ENCODE results near the gene LKAAEAR1. TPM values are rescaled to one million over a fixed set of nuclear protein-coding genes. Genes with fewer than 3 reads are reported as not detected.

The LKAAEAR1 gene
- total and polyA plus RNA-seq, 2 of the 13 experiments (the other 11 are each of a cell fraction or from before 2014, with no cell fraction given) = not detected

DNA sequence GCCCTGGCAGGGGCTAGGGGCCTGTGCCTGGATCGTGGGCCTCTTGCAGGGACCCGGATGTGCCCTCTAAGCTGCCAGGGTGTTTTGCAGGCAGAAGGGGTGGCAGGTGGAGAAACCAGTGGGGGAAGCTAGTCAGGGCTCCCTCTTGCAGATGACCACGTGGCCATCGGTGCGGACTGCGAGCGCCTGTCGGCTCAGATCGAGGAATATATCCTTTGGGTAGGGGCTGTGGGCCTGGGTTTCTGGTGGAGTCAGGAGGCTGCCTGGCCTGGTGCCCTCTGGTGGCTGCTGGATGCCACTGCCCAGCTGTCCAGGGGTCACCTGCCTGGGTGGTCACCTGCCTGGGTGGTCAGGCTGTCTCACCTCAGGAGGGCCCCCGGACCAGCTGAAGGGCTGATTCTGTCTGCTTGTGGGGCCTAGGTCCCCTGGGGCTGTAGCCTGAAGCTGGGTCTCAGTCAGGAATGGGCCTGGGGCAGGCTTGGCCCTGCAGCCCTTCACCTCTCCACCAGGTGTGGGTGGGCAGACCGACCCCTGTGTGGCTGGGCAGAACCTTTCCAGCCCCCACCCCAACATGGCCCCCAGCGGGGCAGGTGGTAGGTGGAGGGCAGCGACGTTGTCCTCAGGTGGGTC is 14.5 kb downstream of the LKAAEAR1 start (continued):
- TF ChIP-seq, protein P1, sequence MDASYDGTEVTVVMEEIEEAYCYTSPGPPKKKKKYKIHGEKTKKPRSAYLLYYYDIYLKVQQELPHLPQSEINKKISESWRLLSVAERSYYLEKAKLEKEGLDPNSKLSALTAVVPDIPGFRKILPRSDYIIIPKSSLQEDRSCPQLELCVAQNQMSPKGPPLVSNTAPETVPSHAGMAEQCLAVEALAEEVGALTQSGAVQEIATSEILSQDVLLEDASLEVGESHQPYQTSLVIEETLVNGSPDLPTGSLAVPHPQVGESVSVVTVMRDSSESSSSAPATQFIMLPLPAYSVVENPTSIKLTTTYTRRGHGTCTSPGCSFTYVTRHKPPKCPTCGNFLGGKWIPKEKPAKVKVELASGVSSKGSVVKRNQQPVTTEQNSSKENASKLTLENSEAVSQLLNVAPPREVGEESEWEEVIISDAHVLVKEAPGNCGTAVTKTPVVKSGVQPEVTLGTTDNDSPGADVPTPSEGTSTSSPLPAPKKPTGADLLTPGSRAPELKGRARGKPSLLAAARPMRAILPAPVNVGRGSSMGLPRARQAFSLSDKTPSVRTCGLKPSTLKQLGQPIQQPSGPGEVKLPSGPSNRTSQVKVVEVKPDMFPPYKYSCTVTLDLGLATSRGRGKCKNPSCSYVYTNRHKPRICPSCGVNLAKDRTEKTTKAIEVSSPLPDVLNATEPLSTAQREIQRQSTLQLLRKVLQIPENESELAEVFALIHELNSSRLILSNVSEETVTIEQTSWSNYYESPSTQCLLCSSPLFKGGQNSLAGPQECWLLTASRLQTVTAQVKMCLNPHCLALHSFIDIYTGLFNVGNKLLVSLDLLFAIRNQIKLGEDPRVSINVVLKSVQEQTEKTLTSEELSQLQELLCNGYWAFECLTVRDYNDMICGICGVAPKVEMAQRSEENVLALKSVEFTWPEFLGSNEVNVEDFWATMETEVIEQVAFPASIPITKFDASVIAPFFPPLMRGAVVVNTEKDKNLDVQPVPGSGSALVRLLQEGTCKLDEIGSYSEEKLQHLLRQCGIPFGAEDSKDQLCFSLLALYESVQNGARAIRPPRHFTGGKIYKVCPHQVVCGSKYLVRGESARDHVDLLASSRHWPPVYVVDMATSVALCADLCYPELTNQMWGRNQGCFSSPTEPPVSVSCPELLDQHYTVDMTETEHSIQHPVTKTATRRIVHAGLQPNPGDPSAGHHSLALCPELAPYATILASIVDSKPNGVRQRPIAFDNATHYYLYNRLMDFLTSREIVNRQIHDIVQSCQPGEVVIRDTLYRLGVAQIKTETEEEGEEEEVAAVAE (CRISPR knock-in tag; IDR thresholded peaks at IDR 0.05; ENCODE audit: borderline replicate concordance) = peak; percentile 48; the same call in 1 of the 2 replicates
- TF ChIP-seq PAWR (CRISPR knock-in tag; IDR thresholded peaks at IDR 0.05; ENCODE audit: borderline replicate concordance) = no peak
- TF ChIP-seq, protein P2, sequence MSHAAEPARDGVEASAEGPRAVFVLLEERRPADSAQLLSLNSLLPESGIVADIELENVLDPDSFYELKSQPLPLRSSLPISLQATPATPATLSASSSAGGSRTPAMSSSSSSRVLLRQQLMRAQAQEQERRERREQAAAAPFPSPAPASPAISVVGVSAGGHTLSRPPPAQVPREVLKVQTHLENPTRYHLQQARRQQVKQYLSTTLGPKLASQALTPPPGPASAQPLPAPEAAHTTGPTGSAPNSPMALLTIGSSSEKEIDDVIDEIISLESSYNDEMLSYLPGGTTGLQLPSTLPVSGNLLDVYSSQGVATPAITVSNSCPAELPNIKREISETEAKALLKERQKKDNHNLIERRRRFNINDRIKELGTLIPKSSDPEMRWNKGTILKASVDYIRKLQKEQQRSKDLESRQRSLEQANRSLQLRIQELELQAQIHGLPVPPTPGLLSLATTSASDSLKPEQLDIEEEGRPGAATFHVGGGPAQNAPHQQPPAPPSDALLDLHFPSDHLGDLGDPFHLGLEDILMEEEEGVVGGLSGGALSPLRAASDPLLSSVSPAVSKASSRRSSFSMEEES (CRISPR knock-in tag; IDR thresholded peaks at IDR 0.05) = peak; percentile 61
- TF ChIP-seq LCORL (IDR thresholded peaks at IDR 0.05) = no peak
- TF ChIP-seq LCORL (CRISPR knock-in tag; IDR thresholded peaks at IDR 0.05) = peak; percentile 43; the same call in 1 of the 2 replicates
- TF ChIP-seq, protein P3, sequence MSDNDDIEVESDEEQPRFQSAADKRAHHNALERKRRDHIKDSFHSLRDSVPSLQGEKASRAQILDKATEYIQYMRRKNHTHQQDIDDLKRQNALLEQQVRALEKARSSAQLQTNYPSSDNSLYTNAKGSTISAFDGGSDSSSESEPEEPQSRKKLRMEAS (IDR thresholded peaks at IDR 0.05) = peak; percentile 74
- TF ChIP-seq TEAD2 (CRISPR knock-in tag; IDR thresholded peaks at IDR 0.05) = no peak
- TF ChIP-seq, protein P4, sequence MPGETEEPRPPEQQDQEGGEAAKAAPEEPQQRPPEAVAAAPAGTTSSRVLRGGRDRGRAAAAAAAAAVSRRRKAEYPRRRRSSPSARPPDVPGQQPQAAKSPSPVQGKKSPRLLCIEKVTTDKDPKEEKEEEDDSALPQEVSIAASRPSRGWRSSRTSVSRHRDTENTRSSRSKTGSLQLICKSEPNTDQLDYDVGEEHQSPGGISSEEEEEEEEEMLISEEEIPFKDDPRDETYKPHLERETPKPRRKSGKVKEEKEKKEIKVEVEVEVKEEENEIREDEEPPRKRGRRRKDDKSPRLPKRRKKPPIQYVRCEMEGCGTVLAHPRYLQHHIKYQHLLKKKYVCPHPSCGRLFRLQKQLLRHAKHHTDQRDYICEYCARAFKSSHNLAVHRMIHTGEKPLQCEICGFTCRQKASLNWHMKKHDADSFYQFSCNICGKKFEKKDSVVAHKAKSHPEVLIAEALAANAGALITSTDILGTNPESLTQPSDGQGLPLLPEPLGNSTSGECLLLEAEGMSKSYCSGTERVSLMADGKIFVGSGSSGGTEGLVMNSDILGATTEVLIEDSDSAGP (CRISPR knock-in tag; IDR thresholded peaks at IDR 0.05; ENCODE audit: borderline replicate concordance) = peak; percentile 82; the same call in 1 of the 2 replicates
- no peak for TF ChIP-seq ZNF557 (CRISPR knock-in tag; IDR thresholded peaks at IDR 0.05)
- TF ChIP-seq MXI1 (IDR thresholded peaks at IDR 0.05; ENCODE audit: borderline replicate concordance, low read depth, low read length) = no peak
- TF ChIP-seq, protein P5, sequence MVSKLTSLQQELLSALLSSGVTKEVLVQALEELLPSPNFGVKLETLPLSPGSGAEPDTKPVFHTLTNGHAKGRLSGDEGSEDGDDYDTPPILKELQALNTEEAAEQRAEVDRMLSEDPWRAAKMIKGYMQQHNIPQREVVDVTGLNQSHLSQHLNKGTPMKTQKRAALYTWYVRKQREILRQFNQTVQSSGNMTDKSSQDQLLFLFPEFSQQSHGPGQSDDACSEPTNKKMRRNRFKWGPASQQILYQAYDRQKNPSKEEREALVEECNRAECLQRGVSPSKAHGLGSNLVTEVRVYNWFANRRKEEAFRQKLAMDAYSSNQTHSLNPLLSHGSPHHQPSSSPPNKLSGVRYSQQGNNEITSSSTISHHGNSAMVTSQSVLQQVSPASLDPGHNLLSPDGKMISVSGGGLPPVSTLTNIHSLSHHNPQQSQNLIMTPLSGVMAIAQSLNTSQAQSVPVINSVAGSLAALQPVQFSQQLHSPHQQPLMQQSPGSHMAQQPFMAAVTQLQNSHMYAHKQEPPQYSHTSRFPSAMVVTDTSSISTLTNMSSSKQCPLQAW (CRISPR knock-in tag; IDR thresholded peaks at IDR 0.05) = peak; percentile 54; the same call in 1 of the 2 replicates
- TF ChIP-seq, protein P6, sequence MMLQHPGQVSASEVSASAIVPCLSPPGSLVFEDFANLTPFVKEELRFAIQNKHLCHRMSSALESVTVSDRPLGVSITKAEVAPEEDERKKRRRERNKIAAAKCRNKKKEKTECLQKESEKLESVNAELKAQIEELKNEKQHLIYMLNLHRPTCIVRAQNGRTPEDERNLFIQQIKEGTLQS (CRISPR knock-in tag; IDR thresholded peaks at IDR 0.05) = 0 out of 2 replicates have a peak, but pooled peaks have one; percentile 49
- TF ChIP-seq, protein P7, sequence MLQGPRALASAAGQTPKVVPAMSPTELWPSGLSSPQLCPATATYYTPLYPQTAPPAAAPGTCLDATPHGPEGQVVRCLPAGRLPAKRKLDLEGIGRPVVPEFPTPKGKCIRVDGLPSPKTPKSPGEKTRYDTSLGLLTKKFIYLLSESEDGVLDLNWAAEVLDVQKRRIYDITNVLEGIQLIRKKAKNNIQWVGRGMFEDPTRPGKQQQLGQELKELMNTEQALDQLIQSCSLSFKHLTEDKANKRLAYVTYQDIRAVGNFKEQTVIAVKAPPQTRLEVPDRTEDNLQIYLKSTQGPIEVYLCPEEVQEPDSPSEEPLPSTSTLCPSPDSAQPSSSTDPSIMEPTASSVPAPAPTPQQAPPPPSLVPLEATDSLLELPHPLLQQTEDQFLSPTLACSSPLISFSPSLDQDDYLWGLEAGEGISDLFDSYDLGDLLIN (CRISPR knock-in tag; IDR thresholded peaks at IDR 0.05; ENCODE audit: borderline replicate concordance) = 0 out of 2 replicates have a peak, but pooled peaks have one; percentile 44
- TF ChIP-seq, protein P8, sequence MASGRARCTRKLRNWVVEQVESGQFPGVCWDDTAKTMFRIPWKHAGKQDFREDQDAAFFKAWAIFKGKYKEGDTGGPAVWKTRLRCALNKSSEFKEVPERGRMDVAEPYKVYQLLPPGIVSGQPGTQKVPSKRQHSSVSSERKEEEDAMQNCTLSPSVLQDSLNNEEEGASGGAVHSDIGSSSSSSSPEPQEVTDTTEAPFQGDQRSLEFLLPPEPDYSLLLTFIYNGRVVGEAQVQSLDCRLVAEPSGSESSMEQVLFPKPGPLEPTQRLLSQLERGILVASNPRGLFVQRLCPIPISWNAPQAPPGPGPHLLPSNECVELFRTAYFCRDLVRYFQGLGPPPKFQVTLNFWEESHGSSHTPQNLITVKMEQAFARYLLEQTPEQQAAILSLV (CRISPR knock-in tag; IDR thresholded peaks at IDR 0.05; ENCODE audit: borderline replicate concordance) = no peak
- no peak for TF ChIP-seq CBX2 (IDR thresholded peaks at IDR 0.05; ENCODE audit: low read depth, low read length)
- TF ChIP-seq CBX2 (CRISPR knock-in tag; IDR thresholded peaks at IDR 0.05; ENCODE audit: low read depth) = no peak
- peak; percentile 94 for TF ChIP-seq ZBTB7B (CRISPR knock-in tag; IDR thresholded peaks at IDR 0.05)

All from HepG2 (cell line).